Urinary bladder (tissue), 4 donors: ENCODE measurements around the gene SEPSECS. TPM values are rescaled to one million over a fixed set of nuclear protein-coding genes. Genes with fewer than 3 reads are reported as not detected.

Source experiments
- DNase-seq: peaks from one replicate; pipeline ENCODE4 v3.0.0-alpha.2; 2015; ENCODE audit errors: extremely low spot score
- H3K27ac ChIP-seq: one replicate; pipeline ENCODE4 v1.5.1; 2013; ENCODE audit warnings: low read depth, mild to moderate bottlenecking, moderate library complexity
- H3K36me3 ChIP-seq: one replicate; pipeline ENCODE4 v1.6.1; 2013; ENCODE audit warnings: mild to moderate bottlenecking, moderate library complexity; ENCODE audit not compliant: insufficient read depth
- H3K4me1 ChIP-seq: one replicate; pipeline ENCODE4 v1.6.1; 2013; ENCODE audit warnings: mild to moderate bottlenecking, moderate library complexity; ENCODE audit not compliant: insufficient read depth
- H3K4me3 ChIP-seq: one replicate; pipeline ENCODE4 v1.5.1; 2013; ENCODE audit warnings: low read depth, low read length
- WGBS: extraction: QIAGEN DNeasy Blood & Tissue Kit; methylation state at CpG from one replicate; pipeline ENCODE4 v1.1.7; 2013; 5-methylcytosine and 5-hydroxymethylcytosine counted together
- polyA plus RNA-seq: library from polyadenylated mRNA; stranded (reverse); fragments of 200-250 nt; gene quantifications from one replicate; pipeline ENCODE4 v1.2.3, GENCODE V29; 2013
- total RNA-seq: library from RNA; depleted of rRNA; stranded (reverse); fragments of >200 nt; gene quantifications from one replicate; pipeline ENCODE4 v1.2.3, GENCODE V29; 2014
- donor health status: healthy with polysubstance abuse.
- donor health status: healthy.

SEPSECS gene
- total and polyA plus RNA-seq, 2 donors = 3.6 to 20.1 TPM

DNA sequence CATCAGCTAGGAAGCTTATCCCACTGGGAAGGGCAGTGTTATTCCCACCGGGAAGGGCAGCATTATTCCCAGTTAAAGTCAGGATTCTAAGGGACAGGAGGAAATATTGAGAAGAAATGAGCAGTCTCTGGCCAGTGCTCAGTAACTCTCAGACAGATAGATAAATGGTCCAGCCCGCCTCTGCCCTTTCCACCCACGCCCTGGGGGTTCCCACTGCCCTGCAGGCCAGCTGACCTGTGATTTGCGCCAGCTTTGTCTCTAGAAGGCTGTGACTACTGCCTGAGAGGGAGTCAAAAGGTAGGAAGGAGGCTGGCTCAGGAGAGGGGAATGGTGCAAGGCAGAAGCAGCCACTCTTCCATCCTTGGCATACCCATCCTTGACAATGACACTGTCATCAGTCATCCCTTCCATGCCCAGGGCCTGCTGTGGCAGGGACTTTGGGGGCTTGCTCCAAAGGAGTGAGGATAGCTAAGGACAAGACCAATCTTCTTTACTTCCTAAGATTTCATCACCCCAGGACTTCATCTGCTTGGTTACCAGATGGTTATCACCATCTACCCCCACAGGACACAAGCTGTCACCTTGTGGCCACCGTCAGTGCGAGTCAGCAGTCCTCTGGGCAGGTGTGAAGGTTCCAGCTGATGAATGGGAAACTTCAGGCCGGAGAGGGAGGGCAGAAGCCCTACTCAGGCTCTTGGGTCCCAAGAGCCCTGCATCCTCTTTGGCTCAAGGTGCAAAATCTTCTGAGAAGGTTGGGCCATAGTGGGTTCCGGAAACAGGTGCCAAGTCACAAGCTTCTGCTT lies 49.5 kb downstream of the SEPSECS start:
- H3K4me3 ChIP-seq = no peak overlapping the region
- 92% methylated on average over 8 of the region's 8 CpGs for WGBS

DNA sequence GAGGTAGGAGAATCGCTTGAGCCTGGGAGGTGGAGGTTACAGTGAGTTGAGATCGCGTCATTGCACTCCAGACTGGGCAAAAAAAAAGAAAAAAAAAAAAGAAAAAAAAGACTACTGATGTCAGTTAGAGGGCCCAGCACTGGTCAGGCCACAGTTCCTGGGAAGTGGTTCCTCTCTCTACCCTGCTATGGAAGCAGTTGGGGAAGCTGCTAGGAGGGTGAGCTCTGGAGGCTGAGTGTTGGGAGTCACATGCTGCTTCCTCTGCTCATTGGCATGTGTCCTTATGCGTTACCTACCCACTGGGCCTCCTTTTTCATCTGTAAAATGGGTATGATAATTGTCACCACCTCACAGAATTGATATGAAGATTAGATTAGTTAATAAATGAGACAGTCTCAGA lies 50.7 kb downstream of the SEPSECS start:
- WGBS = 97% methylated on average over 4 of the region's 4 CpGs
- no peak for DNase-seq

More for the DNA sequence above, 49.5 kb downstream of the SEPSECS start:
- no peak for DNase-seq
- no peaks in the 10 kb centered on the region for H3K4me1 ChIP-seq
- no peaks in the 10 kb centered on the region for H3K36me3 ChIP-seq
- no peak overlapping the region for H3K27ac ChIP-seq

DNA sequence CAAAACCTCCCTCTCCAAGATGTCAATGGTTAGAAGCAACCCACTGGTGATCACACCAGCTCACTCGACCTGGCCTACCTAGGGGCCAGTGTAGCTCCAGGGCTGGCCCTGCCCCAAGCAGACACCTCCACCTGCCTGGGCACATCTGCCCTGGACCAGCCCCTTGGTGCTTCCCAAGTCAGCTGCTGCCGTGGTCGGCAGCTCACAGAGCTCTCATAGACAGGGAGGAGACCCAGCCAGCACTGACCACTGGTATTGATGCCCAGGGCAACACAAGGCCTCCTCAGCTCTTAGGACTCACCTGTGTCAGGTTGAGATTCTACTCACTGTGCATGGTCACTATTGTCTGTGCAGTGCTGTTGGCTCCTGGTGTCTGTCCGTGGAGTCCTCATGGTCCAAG lies 51.7 kb downstream of the SEPSECS start:
- DNase-seq = no peak
- WGBS = 91% methylated on average over 4 of the region's 4 CpGs
- H3K4me1 ChIP-seq = no peaks in the 10 kb centered on the region

More for the DNA sequence above, 50.7 kb downstream of the SEPSECS start:
- no peaks in the 10 kb centered on the region for H3K4me1 ChIP-seq
- no peak overlapping the region for H3K4me3 ChIP-seq
- H3K27ac ChIP-seq = no peak overlapping the region
- no peaks in the 10 kb centered on the region for H3K36me3 ChIP-seq

DNA sequence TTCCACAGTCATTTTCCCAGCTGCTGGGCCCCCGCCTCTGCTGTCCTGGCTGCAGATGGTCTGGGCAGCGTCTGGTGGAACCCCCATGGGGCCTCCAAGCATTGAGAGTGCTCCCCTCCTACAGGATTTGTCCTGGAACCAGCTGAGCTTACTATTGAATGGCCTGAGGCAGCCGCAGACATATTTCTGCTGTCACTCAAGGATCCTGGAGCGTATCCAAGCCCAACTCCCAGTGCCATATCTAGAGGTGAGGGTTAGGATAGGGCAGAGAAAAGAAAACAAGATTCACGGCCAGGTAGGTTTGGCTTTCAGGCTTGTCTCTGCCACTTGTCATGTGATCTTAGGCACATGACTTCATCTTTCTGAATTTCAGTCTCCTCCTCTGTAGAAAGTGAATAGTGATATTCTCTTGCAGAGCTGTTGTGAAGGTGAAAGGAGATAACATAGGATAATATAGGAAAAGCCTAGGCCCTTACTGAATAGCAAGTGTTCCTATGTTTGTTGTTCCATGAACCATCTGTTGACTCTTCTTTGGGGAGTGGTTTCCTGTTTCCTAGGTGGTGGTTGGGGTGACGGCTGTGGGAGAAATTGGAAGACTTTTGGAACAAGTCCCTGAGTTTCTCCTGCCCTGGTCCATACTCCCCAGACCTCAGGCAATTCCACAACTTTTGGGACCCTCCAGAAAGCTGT lies 52.3 kb downstream of the SEPSECS start:
- 78% methylated on average over 6 of the region's 6 CpGs for WGBS
- no peaks in the 10 kb centered on the region for H3K4me1 ChIP-seq
- H3K4me3 ChIP-seq = no peak overlapping the region
- DNase-seq = no peak
- no peaks in the 10 kb centered on the region for H3K36me3 ChIP-seq
- H3K27ac ChIP-seq = no peak overlapping the region

More for the DNA sequence above, 51.7 kb downstream of the SEPSECS start:
- Histone ChIP-seq H3K27ac (no peak overlapping the region), H3K36me3 (no peaks in the 10 kb centered on the region), H3K4me3 (no peak overlapping the region)

DNA sequence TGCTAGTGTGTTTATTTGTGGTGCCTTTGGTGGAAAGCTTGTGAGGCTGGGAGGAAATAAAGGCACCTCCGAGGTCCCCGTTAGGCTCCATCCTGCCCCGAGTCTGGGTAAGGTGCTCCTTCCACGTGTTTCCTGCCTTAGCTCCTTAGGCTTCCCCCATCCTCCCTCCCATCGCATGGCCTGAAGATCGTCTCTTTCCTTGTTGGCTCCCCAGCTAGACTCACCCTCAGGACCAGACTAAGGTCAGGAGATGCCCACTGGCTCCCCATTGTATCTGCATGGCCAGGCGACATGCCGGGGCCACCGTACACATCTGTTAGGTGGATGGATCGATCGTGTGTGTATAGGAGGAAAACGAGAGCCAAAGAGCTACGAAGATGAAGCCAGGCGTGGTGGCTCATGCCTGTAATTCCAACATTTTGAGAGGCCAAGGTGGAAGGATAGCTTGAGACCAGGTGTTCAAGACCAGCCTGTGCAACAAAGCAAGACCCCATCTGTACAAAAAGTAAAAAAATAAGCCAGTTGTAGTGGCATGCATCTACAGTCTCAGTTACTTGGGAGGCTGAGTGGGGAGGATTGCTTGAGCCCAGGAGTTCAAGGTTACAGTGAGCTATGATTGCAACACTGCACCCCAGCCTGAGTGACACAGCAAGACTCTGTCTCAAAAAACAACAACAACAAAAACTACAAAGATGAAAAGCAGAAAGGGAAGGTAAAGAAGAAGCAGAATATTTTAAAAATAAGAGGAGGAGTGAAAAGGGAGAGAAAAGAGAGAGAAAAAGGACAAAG lies 53.7 kb downstream of the SEPSECS start:
- DNase-seq = no peak
- 95% methylated on average over 14 of the region's 14 CpGs for WGBS
- no peak overlapping the region for H3K27ac ChIP-seq
- no peaks in the 10 kb centered on the region for H3K4me1 ChIP-seq
- no peaks in the 10 kb centered on the region for H3K36me3 ChIP-seq
- no peak overlapping the region for H3K4me3 ChIP-seq

DNA sequence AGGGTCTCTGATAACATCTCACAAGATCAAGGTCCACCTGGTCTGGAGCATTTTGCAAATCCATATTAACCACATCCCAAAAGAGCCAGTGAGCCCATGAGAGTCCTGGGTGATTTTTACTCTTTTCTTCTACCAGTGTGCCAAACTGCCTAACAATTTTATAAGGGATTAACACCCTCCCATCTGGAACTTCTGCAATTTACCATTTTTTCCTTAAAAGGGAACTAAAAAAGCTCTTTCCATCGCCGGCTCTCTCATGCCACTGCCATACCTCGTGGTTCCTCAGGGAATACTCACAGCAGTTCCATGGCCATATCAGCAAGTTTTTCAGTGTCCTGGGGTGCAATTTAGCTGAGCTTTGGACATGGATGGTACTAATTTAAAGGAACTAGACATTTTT lies 55.7 kb downstream of the SEPSECS start:
- no peak for DNase-seq
- no peak overlapping the region for H3K27ac ChIP-seq

DNA sequence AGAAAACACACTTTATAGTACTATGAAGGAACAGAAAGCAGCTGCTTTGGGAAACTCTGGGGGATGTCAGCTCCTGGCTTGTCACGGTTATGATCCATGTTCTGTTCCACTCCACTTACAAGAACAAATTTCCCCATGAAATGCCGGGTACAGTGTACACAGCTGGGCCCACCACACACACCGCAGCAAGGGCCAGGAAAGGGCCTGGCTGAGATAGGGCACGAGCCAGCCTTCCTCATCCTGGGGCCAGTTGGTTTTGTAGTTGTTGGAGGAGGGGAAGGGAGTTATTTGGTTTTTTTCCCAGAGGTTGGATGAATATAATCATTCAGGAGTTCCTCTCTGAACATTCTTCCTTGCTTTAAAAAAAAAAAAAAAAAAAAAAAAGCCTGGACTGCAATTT lies 56.8 kb downstream of the SEPSECS start:
- WGBS = 27% methylated on average over 4 of the region's 4 CpGs
- DNase-seq = peak; percentile 26
- no peak overlapping the region for H3K27ac ChIP-seq

More for the DNA sequence above, 55.7 kb downstream of the SEPSECS start:
- WGBS = 51% methylated on average over 3 of the region's 3 CpGs
- no peak overlapping the region for H3K4me3 ChIP-seq
- H3K36me3 ChIP-seq = no peaks in the 10 kb centered on the region
- H3K4me1 ChIP-seq = no peaks in the 10 kb centered on the region

DNA sequence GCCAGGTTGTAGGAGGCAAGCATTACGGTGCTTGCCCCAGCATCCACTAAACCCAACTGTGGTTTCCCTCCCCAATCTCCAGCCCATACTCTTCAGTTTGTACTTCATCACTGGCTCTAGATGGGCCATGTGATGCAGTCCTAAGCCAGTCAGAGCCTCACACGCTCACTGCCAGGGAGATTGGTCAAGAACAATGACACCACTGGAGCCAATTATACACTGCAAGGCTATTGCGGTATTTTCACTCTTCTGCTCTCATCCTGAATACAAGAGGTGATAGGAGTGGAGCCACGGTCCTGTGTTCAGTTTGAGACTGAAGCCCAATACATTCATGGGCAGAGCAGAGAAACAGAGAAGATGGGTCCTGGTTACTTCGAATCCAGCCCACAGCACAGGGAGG lies 58.4 kb downstream of the SEPSECS start:
- H3K4me1 ChIP-seq = no peaks in the 10 kb centered on the region
- no peak for DNase-seq
- H3K27ac ChIP-seq = no peak overlapping the region
- 95% methylated on average over 5 of the region's 5 CpGs for WGBS
- H3K36me3 ChIP-seq = no peaks in the 10 kb centered on the region
- no peak overlapping the region for H3K4me3 ChIP-seq

More for the DNA sequence above, 56.8 kb downstream of the SEPSECS start:
- Histone ChIP-seq H3K36me3 (no peaks in the 10 kb centered on the region), H3K4me1 (no peaks in the 10 kb centered on the region), H3K4me3 (no peak overlapping the region)

DNA sequence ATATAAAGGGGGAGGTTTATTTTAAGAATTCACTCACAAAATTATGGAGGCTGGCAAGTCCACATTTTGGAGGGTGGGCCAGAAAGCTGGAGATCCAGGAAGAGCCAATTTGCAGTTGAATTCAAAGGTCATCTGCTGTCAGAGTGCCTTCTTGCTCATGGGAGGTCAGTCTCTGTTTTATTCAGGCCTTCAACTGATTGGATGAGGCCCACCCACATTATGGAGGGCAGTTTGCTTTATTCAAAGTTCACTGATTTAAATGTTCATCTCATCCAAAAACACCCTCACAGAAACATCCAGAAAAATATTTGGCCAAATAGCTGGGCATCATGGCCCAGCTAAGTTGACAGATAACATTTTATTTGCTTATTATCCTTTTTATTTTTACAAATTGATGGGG lies 59.5 kb downstream of the SEPSECS start:
- H3K27ac ChIP-seq = no peak overlapping the region
- H3K4me3 ChIP-seq = no peak overlapping the region
- H3K36me3 ChIP-seq = no peaks in the 10 kb centered on the region
- no peak for DNase-seq
- H3K4me1 ChIP-seq = no peaks in the 10 kb centered on the region

DNA sequence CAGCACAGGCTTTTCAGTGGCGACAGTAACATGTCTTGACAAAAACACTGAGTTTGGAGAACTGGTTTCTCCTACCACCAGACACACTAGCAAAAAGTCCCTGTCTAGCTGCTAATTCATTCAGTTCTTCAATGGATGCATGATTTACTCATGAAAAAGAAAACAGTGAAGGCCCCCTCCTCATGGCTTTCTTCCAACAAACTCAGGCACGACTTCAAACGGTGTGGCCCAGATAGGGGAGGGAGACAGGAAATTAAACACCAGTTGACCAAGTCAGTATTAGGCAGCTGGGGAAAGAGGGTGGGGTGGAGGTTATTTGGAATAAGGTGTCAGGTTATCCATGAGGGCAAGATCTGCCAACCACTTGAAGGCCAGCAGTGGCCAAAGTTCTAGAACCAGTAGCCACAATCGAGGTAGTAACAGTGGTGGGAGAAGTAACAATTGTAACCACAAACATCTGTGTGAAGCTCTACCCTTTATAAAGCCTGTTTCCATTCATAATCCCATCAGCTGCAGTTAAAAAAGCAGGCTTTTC lies 60.2 kb downstream of the SEPSECS start:
- Histone ChIP-seq H3K4me3 (no peak overlapping the region), H3K27ac (no peak overlapping the region), H3K4me1 (no peaks in the 10 kb centered on the region), H3K36me3 (no peaks in the 10 kb centered on the region)
- 28% methylated on average over 4 of the region's 4 CpGs for WGBS
- DNase-seq = no peak

DNA sequence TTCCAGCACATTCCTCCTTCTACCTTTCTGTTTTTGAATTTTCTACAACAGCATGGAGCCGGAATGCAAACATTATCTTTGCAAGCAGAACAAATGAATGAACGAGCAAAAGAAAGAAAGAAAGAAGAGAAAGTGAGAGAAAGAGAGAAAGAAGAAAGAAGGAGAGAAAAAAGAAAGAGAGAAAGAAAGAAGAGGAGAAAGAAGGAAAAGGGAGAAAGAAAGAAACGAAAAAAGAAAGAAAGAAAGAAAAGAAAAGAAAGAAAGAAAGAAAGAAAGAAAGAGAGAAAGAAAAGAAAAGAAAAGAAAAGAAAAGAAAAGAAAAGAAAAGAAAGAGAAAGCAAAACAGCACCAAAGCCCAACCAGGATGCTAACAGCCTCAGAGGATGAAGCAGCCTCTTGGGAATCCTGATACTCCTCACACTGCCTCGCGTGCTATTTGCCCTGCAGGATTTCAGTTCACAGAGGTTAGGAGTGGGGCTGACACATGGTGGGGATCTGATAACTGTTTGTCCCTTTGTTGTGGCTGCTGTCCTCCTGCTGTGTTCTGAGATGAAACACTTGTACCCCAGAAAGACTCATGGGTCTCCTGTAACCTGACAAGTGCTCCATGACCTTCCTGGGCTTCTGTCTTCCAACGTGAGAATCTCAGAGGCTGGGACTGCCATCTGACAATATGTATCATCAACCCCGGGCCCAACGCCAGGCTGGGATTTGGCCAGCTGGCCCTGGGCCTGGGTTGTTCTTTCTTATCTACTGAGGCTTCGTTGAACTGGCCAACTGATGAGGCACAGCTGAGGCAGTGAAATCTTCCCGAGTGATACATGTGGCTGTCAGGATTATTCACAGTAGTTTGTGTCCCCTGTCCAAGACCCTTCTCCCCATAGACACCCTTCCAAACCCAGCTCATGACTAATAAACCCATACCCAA lies 61.0 kb downstream of the SEPSECS start:
- no peaks in the 10 kb centered on the region for H3K4me1 ChIP-seq
- H3K4me3 ChIP-seq = no peak overlapping the region
- H3K27ac ChIP-seq = no peak overlapping the region
- DNase-seq = no peak
- WGBS = 34% methylated on average over 10 of the region's 10 CpGs
- H3K36me3 ChIP-seq = no peaks in the 10 kb centered on the region

DNA sequence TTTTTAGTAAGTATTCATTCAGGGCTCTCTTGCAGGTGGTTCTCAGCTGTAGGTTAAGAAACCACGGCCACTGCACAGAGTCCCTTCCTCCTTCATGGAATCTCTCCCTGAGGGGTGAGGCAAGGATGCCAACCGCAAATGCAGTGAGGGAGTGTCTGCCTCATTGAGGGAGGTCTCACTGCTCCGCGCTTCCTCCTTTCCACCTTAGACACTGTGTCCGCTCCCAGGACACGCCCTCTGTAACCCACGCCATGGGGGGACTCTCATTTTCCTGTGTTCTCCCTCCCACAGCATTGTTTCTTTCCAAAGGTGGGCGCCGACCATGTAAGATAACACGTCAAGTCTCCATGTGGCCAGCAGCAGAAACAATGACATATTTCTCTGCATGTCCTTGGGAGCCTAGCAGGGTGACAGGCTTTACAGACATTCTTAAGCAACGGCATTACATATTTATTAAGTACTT lies 63.2 kb downstream of the SEPSECS start:
- H3K27ac ChIP-seq = no peak overlapping the region
- no peak for DNase-seq

More for the DNA sequence above, 63.2 kb downstream of the SEPSECS start:
- WGBS = 89% methylated on average over 11 of the region's 11 CpGs
- Histone ChIP-seq H3K36me3 (no peaks in the 10 kb centered on the region), H3K4me1 (no peaks in the 10 kb centered on the region), H3K4me3 (no peak overlapping the region)
